ENCODE results near the gene PRKACG.
"Not testable (repeated sequence)": the region's sequence is repeated elsewhere in the genome, so short reads cannot be mapped to it uniquely, and the experiment has no call there.

PRKACG gene

GRCh38 chr9:69027355-69028097 is 13.6 kb upstream of the PRKACG start:
- no peak for DNase-seq (ENCODE audit: low read depth in 1 of 2, low spot score in 1 of 2)

GRCh38 chr9:69023650-69024049 is 9.7 kb upstream of the PRKACG start:
- DNase-seq (ENCODE audit: low read depth in 1 of 2, low spot score in 1 of 2) = no peak

DNA sequence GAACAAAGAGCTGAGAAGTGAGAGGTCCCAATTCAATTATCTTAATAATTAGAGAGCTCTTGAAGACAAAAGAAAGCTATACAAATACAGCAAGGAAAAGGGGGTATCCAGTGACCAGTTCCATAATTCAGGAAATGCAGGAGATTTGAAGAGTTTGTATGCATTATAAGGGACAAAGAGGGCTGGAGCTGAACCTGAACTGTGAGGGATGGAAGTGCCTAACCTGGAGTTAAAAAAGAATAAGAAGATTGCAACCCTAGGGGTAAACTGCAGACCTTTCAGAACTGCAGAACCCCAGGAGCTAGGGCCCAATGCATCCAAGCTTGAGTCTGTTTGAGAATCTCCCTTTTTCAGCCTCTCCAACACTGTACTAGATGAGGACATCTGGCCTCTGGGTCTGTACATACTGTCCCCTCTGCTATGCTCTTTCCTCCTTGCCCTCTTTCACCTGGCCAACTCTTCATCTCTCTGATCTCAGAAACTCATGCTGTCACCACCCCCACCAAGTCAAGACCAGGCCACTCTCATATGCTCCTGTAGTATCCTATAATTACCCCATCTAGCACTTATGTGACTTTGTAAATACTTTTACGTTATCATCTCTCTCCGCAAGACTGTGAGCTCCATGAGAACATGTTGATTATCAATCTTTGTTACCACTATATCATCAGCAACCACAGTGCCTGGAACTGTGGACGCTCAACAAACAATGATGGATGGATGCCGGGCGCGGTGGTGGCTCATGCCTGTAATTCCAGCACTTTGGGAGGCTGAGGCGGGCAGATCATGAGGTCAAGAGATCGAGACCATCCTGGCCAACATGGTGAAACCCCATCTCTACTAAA is 6.6 kb upstream of the PRKACG start:
- no peak for DNase-seq (ENCODE audit: low read depth in 1 of 2, low spot score in 1 of 2)

DNA sequence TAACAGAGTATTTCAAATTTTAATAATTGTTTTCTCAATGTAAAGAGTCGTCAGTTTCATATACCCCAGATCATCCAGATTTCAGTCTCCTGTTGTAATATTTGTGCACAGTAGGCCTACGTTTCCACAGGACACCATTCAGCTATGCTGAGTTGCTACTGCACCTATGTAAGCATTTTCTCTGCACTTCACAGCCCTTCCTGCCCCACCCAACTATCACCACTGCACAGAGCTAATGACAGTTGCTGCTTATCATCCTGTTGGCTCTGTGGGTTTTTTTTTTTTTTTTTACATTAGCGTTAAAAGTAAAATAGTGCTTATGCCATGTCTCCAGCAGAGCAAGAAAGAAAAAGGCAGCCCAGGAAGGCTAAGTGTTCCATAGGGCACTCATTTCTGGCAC is 5.9 kb upstream of the PRKACG start:
- DNase-seq (ENCODE audit: low read depth in 1 of 2, low spot score in 1 of 2) = no peak

GRCh38 chr9:69018737-69019136 is 4.8 kb upstream of the PRKACG start:
- no peak for DNase-seq (ENCODE audit: low read depth in 1 of 2, low spot score in 1 of 2)

GRCh38 chr9:69016191-69017096 is 2.5 kb upstream of the PRKACG start:
- no peak for DNase-seq (ENCODE audit: low read depth in 1 of 2, low spot score in 1 of 2)

DNA sequence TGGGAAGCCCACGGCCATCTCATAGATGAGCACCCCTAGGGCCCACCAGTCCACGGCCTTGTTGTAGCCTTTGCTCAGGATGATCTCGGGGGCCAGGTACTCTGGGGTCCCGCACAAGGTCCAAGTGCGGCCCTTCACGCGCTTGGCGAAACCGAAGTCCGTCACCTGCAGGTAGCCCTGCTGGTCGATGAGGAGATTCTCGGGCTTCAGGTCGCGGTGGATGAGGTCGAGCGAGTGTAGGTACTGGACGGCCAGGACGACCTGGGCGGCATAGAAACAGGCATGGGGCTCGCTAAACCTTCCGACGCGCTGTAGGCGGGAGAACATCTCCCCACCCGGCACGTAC is 558 bp downstream of the PRKACG start:
- DNase-seq (ENCODE audit: low read depth in 1 of 2, low spot score in 1 of 2) = no peak

DNA sequence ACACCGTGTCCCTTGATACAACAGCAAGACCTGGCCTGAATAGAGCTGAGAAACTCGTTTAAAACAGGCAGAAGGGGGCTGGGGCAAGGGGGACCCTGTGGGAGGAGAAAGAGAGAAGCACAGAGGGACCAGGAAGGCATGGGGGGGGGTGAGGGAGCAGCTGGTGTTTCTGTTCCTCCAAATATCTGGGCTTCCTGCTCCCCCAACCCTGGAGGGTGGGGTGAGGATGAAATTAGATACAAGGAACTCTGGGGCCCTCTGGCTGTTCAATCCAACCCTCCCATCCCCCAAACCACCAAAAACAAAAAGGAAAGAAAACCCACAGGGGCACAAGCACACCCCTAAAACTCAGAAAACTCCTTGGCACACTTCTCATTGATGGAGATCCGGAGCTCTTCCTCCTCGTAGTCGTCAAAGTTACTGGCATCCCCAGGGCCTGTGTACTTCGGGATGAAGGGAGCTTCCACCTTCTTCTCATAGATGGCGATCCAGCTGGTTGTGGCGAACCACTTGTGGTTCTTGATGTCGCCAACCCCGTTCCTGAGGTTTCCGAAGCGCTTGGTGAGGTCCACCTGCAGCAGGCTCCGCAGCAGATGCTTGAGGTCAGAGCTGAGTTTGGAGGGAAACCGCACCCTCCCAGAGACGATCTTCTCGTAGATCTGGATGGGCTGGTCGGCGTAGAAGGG is 1.1 kb downstream of the PRKACG start:
- DNase-seq (ENCODE audit: low read depth in 1 of 2, low spot score in 1 of 2) = no peak

GRCh38 chr9:69009708-69010107 is 4.2 kb downstream of the PRKACG start:
- DNase-seq (ENCODE audit: low read depth in 1 of 2, low spot score in 1 of 2) = no peak

DNA sequence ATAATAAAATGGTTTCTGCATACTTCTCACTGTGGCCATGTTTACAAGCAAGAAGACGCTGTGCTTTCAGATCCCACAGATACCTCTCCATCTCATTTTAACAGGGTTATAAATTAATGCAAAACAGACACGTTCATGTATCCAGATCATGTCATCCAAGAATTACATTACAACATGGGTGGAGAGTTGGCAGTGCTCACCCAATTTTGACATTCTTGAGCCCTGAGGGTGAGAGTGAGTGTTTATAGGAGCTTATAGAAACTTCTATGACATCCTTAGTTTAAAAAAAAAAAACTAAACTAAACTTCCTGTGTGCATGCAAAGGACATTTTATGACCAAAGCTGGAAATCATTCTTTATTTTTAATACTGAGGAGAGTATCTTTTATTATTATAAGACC is 9.1 kb downstream of the PRKACG start:
- no peak for DNase-seq (ENCODE audit: low read depth in 1 of 2, low spot score in 1 of 2)

GRCh38 chr9:69003051-69003450 is 10.9 kb downstream of the PRKACG start:
- no peak for DNase-seq (ENCODE audit: low read depth in 1 of 2, low spot score in 1 of 2)

GRCh38 chr9:69001921-69002320 is 12.0 kb downstream of the PRKACG start:
- no peak for DNase-seq (ENCODE audit: low read depth in 1 of 2, low spot score in 1 of 2)

GRCh38 chr9:68999393-69000105 is 14.4 kb downstream of the PRKACG start:
- peak in 1 of 2 donors; percentile 34 for DNase-seq (ENCODE audit: low read depth in 1 of 2, low spot score in 1 of 2)

- DNase-seq (ENCODE audit: low read depth in 1 of 2, low spot score in 1 of 2) = no peak
Observed at GRCh38 chr9:68998812-68999211, 15.1 kb downstream of the PRKACG start.

DNA sequence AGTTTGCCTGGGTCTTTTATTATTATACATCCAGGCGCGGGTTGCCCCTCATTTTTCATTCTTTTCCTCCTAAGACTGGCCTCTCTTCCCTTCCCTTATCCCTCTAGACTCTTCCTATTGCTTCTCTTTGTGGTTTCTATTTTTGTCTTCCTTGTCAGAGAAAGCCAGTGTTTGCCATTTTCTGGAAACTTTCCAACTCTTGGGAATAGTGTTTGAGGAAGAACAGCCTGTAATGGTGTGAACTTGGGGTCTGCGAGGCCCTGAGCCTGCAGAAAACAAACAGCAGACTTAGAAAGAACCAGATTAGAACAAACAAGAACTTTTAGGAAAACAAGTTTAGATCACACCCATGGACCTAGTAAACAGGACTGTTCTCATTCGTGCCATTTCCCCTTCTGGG is 15.5 kb downstream of the PRKACG start:
- DNase-seq (ENCODE audit: low read depth in 1 of 2, low spot score in 1 of 2) = no peak

DNA sequence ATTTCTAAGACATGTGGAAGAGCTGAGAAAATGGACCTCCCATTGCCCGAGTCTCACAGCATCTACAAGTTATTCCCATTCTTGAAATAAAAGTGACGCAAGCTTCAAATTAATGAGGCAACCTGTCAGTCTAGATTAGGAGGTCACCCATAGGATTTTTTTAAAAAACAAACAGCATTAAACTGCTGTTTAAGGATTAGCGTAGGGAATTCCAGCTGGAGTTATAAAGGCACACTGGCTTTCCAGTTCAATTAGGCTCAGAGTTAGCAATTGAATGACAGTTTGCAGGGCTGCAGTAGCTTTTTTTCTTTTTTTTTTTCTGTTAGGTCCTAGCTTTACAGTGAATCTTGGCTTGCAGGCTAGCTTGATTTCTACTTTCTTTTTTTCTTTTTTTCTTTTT is 16.2 kb downstream of the PRKACG start:
- no peak for DNase-seq (ENCODE audit: low read depth in 1 of 2, low spot score in 1 of 2)

DNA sequence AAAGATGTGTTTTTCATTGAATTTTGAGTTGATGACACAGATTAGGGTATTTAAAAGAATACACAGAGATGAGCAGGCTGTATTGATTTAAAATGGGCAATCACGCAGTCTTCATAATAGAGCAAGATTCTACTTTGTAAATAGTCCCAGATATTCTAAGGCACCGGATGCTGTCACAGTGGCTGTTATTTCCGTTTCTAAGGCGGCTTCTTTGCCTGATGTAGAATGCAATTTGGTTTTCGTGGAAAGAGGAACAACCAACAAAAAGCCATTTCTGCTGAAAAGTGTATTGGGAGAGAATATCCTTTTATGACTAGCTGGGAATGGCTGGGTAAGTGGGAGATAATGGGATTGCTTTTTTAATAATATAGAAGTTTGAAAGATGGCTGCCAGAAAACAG is 17.5 kb downstream of the PRKACG start:
- DNase-seq (ENCODE audit: low read depth in 1 of 2, low spot score in 1 of 2) = no peak

- no peak for DNase-seq (ENCODE audit: low read depth in 1 of 2, low spot score in 1 of 2)
Observed at GRCh38 chr9:68995776-68996175, 18.1 kb downstream of the PRKACG start.

- DNase-seq (ENCODE audit: low read depth in 1 of 2, low spot score in 1 of 2) = no peak
Observed at GRCh38 chr9:68991457-68991856, 22.5 kb downstream of the PRKACG start.

GRCh38 chr9:68986949-68987348 is 27.0 kb downstream of the PRKACG start:
- not testable (repeated sequence) for DNase-seq (ENCODE audit: low read depth in 1 of 2, low spot score in 1 of 2)

Measured in activated T-helper 1 cell treated with anti-CD3 and anti-CD28 coated beads, Interleukin-2, amount 50 U/mL, for 16 hours (primary cell).